ENCODE results near the gene FAM3D.

The FAM3D gene

DNA sequence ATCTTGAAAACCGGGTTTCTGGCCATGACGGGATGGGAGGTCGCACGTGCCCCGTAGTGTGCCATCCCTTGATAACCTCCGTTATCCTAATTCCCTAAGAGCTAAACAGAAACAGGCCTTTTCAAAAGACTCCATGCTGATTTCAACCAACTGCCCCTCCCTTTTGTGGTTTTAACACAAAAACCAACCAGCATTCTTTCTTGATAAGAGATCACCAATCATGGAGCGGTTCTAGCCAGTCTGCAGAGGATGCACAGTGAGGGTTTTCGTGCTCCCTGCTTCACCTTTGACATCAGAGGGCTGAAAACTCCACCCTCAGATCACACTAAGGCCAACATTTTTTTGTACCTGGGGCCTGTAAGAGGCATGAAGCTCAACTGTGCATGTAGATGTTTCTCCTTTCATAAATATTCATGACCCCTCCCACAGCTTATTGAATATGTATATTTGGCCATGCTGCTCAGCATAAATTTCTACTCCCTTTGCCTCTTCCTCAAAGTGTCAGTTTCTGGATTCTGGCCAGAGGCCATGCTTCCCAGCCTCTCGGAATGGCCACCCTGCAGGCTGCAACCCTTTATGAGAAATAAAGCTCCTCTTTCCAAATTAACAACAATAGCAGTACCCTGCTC lies 41.3 kb downstream of the FAM3D start:
- DNase-seq: no peak

DNA sequence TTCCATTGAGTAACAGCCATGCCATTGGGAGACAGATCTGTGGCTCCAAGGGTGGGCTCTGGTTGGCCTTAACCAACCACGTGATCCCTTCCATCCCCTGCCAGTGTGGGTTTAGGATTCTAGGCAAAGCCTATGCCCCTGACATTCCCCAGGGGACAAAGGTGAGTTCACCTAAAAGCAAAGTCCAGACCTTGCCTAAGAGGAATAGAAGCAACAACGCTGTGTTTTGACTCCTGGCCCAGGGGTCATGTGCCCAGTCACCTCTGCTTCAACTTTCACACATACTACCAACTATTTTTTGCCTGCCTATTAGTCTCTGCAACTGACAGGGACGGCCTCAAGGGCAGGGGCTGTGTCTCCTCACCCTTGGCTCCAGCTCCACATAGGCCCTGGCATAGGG lies 42.0 kb downstream of the FAM3D start:
- no peak for DNase-seq

DNA sequence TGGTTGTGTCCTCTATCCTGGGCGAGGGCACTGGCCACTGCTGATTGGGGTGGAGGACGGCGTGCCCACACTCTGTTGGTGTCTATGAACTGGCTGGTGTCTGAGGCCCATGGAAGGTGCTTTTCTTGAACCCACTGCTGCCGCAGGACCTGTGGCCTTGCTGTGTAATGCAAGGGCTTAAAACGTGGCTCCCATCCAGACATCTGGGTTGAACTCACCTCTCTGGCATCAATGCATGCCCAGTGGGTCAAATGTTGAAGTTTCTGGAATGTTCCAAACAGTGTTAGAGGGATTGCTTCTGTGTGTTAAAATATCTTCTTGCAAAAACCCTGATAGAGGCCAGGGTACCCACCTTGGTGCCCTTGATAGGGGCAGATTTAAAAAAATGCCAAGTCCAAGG lies 42.6 kb downstream of the FAM3D start:
- no peak for DNase-seq

DNA sequence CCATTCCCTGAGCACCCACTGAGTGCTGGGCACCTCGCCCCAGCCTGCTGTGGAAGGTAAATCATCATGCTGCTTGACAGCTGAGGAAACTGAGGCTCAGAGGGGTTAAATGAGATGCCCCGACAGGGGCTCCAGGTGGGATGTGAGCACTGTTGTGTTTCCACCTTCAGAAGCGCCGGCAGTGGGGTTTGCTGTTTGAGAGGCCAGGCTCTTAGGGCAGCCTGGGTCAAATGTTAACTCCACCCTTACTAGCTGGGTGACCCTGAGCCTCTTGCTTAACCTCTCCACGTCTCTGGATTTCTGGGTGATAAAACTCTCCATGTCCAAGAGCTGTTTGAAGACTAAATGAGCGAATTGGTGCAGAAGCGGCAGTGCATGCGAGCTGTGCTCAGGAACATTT lies 43.1 kb downstream of the FAM3D start:
- DNase-seq: no peak

DNA sequence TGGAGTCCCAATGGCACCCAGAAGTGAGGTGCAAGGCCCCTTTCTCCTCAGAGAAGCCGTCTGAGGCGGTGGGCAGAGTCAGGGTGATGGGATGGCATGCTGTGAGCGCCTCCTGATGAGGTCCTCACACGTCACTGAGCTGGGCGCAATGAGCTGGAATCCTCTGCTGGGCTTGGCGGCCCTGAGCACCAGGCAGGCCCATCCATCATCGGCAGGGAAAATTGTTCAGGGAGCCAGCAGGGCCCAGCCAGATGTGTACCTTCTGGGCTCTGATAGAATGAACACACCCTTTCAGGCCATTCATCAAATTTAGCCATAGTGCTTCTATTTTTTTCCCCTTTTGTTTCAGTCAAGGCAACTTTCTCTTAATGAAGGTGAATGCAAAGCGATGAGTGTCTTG lies 43.7 kb downstream of the FAM3D start:
- no peak for DNase-seq

DNA sequence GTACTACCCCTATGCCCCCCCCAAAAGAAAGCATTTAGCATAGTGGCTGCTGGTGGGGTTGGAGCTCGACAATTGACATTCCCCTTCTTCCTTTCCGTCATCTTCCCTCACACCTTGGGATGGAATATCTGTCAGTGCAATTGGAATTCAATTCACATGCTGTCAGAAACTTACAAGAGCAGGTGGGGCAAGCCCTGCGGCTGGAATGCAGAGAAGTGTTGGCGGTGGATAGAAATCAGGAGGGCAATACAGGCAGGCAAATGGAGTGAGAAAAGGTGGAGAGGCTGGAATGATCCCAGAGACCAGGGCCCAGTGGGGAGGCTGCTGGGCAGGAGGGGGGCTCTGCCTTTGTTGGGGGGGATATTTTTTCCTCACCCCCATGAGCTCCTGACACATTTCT lies 44.1 kb downstream of the FAM3D start:
- DNase-seq: no peak

DNA sequence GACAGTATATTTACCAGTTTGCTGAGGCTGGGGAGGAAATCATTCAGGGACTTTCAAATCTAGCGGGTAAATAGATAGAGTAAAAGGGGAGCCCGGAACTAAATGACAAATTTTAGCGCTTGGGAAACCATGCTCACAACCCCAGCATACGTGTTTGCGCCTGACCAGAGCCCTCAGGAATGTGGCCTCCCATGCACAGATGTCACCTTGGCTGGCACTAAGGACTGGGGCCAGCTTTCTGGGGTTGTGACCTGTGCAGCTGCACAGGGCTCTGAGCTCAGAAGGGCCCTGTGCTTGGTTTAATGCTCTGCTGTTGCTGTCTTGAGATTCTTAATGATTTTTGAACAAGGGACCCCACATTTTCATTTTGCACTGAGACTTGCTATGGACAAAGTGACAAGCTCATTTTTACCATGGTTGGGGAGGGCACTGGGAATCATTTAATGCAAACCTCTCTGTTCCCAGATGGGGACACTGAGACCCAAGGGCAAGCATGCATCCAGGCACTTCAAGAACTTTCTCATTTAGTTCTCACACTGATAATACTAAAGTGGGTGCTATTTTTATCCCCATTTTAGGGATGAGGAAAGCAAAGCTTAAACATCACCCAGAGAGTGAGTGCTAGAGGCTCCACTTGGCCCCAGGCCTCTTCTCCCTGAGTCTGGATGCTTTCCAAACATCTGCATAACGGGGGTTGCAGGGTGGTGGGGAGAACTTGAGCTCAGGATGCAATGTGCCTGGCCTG lies 45.3 kb downstream of the FAM3D start:
- DNase-seq: no peak

DNA sequence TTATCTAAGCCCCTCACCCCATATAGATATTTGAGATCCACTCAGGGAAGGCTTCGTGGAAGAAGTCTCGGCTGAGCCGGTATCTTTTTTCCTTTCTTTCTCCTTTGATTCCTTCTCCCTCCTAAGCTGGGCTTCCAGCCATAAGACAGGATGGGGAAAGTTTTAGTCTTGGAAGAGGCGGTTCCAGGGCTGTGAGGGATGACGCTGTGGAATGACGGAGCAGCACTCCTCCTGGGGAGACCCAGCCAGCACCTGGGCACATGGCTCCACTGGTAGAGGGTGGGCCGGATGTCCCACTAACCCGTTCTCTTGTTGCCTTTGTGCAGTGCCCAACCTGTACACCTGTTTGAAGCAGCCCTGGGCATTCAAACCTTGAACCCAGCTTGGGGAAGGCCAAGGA lies 46.2 kb downstream of the FAM3D start:
- DNase-seq: no peak

DNA sequence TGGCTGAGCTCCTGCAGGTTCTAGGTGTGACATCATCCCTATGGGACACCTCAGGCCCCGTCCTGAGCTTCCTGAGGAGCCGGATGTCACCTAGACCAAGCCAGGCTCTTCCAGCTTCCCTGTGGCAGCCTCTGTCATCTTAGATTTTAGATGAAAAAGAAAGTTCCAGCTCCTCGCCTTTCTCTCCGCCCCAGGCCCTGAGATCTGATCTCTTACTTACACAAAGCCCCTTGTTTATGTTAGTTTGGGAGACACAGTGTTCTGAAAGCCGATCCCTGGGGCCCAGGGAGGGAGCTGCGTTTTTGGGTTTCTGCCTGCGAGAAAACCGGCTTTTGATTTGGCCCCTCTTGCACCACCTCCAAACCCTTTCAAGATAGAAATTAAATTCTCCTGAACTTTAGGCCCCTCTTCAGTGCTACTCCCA lies 49.2 kb downstream of the FAM3D start:
- no peak for DNase-seq

DNA sequence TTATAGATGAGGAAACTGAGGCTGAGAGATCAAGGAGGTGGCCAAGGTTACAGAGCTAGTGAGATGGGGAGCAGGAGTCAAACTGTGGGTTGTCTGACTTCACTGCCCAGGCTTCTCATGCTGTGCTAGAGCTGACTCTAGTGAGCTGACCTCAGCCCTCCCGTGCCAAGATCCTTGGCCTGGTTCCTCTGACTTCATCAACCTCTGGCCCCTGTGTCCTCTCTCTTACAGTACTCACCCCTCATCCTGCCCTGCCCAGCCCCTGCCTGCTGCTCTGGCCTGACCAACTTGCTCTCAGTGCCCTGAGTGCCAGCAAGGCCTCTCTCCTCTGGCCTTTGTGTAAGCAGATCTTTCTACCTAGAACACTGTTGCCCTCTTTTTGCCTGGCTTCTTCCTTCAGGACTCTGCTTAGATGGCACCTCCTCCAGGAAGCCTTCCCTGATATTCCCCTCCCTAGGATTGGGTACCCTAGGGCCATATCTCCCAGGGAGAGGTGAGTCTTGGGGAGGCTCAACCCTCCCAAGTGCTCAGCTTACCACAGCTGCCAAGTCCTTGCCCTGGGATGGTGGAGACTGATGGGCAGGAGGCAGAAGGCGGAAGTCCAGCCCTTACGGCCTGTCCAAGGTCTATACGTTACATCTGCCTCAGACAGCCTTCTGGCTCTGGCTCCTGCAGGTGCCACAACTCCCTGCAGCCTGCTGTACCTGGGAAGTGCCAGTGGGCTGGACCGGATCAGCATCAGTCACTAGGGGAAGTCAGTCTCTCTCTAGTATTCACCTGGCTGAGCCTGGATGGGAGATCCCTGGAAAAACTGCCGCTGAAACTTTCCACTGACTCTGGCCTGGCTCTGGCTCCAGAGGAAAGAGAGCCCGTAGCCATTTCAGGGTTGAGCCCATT lies 53.1 kb downstream of the FAM3D start:
- DNase-seq: no peak

DNA sequence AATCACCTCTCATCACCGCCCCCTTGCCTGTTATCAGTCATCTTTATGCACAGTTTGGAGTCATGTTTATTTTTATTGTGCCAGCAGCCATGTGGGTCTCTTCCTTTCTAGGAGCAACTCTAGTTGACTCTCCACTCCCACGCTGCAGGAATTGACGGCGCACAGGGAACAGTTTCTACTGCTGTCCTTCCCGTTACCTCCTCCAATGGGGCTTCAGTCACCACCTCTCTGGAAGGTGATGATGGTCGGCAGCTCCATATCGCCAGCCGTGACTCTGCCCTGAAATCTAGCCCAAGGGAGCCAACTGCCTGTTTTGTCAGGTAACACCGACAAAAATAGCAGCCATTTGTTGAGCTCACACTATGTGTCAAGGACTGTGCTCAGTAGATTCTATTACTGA lies 53.7 kb downstream of the FAM3D start:
- no peak for DNase-seq

DNA sequence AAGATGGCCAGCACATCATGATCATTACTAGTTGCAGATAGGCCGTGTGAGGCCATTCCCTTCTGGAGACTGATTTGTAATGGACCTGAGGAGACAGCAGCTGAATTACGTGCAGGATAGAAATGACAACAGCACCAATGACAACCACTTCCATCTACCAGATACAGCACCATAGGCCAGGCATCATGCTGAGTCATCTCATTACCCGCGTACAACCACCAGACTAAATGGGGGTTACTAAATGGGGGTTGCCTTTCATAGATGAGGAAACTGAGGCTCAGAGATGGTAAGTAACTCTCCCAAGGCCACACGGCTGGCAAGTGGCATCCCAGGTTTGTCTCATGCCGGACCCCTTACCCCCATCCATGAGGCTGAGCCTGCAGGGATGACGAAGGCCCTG lies 56.6 kb downstream of the FAM3D start:
- DNase-seq: no peak

DNA sequence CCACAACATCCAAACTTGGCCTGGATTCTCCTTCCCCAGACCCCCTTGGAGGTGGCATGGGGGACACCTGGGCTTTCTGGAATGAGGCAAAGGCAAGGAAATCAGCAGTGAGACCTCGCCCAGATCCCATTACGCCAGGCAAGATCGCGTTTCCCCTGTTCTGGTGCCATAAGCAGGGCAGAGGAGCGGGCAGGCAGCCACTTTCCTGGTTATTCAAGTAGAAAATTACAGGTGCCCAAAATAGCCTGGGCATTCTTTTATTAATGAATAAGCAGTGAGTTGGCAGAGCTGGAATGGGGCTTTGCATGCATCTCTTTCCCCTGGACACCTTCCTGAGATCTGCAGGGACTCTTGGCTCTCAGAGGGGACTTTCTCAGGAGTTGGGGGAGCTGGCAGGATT lies 57.9 kb downstream of the FAM3D start:
- DNase-seq: peak; percentile 65

DNA sequence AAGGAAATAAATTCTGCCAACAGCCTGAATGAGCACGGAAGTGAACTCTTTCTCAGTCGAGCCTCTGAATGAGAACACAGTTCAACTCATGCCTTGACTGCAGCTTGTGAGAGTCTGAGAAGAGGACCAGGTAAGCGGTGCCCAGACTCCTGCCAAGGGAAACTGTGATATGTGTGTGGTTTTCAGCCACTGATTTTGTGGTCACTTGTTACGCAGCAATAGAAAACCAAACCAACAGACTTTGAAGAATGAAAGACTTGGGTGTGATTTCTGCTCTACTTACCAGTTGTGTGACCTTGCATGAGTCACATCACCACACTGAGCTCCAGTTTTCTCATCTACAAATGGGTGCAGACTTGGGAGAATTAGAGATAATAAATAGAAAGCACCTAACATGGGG lies 58.8 kb downstream of the FAM3D start:
- DNase-seq: no peak

DNA sequence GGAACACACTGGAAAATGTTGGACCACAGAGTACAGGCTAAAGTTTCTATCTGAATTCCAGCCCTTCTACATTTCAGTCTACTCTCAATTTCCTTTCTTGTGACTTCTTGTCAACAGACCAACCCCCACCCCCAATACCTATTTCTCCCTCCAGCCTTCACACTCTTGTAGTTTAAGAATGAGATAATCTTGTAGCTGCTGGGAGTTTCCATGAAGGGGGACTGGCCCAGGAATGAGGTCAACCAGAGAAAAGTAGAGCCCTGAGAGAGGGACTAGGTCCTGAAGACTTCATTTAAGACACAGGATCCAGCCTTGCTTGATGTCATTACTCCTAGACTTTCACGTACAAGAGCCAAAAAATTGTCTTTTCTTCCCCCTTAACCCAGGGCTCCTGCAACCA lies 59.9 kb downstream of the FAM3D start:
- no peak for DNase-seq

DNA sequence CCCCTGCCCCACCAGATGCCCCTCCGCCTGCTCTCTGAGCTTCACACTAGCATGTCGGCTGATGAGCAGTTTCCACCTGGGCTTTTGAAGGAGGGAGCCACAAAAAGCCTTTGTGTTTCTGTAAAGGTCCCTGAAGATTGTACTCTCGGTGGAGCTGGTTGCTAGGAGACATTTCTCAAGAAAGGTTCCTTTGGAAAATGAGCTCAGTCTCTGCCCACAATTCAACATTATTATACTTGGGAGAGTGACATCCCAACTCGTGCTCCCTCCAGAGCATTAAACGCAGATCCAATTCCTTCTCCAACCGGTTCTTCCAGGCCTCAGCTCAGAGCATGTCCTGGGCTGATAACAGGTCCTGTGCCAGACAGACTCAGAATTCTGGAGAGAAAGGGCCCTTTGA lies 62.5 kb downstream of the FAM3D start:
- DNase-seq: no peak

DNA sequence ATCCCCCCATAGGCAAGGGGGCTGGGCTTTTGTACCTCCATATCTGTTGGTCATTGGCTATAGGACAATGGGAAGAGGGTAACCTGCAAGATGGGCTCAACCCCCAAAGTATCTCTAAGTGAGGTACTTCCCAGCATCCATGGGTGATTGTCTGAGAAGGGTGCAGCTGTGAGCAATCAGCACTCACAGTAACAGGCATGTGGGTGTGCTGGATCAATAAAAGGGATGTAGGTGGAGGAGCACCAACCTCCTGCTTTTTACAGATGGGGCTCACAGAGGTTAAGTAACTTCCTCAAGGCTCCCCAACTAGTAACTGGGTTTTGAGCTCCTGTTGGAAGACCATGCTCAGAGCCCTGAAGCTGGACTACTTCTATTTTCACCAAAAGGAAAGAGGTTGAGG lies 63.0 kb downstream of the FAM3D start:
- DNase-seq: no peak

DNA sequence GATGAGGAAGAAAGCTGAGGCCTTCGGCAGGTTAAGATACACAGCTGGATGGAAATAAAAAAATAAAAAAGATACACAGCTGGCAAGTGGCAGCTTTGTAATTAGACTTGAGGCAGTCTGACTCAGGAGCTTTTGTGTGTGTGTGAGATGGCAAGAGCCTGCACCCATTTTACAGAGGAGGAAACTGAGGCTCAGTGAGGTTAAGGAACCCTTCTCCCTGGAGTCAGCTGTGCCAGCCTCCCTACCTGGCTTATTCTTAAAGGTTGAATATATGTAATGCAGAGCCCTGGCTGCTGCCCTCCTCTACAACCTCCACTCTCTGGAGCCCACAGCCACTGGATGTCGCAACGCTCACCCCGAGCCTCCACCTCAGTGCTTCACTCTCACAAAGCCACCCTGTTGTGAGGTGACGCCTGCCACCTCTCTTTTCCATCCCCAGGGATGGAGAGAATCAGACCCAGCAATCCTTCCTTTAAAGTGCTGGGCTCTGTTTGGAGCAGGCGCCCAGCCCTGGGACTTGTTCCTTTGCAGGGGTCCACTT lies 68.7 kb downstream of the FAM3D start:
- DNase-seq: no peak

DNA sequence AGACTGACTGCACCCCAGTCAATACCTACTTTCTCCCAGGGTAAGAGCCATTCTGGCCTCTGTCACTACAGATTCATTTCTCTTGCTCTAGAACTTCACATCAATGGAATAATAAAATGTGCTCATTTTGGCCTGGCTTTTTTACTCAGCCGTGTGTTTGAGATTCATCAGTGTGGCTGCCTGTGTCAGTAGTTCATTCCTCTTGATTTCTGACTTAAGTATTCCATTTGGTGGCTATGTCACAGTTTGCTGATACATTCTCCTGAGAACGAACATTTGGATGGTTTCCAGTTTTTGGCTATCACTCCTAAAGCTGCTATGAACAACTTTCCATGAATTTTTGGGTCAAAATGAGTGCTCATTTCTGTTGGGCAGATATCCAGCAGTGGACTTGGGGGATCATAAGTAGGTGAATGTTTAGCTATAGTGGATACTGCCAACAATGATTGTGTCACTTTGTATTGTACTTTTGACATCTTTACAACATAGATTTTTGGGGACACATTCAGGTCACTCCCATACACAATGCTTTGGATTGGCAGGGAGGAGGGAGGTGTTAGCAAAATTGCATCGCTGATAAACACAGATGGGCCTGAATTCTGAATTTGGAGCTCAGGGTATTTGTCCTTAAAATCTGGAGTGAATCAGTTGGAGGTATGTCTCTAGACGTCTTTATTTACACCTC lies 69.6 kb downstream of the FAM3D start:
- DNase-seq: no peak

DNA sequence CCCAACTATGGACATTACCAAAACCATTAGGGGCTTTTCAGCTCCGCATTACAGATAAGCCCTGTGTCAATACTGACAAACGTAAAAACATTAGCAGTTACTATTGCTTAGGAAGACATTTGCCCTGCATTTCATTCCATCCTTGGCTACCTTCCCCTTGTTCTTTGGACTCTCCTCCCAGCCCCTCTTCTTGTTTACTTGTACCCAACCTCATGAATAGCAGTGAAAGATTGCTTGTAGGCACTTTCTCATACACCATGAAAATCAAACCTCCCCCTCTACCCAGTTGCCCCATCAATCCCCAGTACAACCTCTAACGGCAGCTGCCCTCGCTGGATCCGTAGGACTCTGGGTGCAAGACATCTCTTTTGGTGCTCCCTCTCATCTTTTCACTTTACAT lies 72.5 kb downstream of the FAM3D start:
- no peak for DNase-seq

DNA sequence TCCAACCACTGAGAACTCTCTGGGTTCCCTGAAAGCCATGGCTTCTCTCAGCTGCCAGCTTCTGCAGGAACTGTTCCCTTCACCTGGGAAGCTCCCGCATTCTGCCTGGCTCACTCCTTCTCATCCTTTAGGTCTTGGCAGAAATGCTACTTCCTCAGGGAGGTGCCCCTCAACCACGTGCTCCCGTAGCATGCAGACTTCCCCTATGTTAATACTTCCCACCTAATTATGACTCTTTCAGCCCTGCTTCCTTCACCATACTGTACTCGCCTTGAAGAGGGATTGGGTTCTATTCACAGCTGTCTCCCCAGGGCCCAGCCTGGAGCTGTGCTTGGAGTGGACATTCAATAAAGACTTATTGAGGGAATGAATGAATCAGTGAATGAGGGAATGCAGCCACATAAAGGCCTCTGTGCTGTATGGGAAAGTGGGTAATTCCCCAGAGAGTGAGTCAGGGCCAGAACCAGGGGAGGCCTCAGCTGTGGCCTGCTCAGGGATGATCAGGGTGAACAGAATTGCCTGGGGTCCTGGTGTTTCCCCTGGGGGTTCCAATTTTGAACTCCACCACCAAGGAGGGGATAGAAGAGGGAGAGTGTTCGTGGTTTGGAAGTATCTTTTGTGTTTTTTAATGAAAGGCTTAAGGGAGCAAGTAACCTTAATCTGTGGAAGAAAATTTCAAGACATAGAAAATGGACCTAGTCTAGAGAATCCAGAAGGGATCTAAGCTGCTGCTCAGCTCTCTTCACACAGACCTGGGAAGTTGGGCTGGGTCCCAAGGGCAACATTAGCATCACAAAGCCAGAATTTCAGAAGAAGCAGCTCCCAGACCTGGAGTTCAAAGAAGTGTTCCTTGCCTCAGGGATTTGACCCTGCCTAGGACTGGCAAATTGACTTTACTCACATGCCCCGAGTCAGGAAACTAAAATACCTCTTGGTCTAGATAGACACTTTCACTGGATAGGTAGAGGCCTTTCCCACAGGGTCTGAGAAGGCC lies 74.8 kb downstream of the FAM3D start:
- DNase-seq: no peak

Measured in NCI-H1105 (cell line).